IMR-90 (cell line): ENCODE results near the gene TP53BP1. TPM values are rescaled to one million over a fixed set of nuclear protein-coding genes. Genes with fewer than 3 reads are reported as not detected.
A peak's percentile ranks its signal among the peaks of the same experiment; 100 is the strongest.

Experiments used
- ATAC-seq: fragments of 200-7000 bp; cut with Tn5 transposase; 2 replicates; pipeline ENCODE4 v1.9.1; 2020; ENCODE audit warnings: low read depth, mild to moderate bottlenecking, moderate library complexity
- BruUV-seq: library from RNA; stranded (reverse); fragments of 400-500 nt; replicated peaks from 2 replicates; lab custom pipeline; 2021; lab: Mats Ljungman, UMichigan
- CTCF ChIA-PET: fragments of 300-600 bp; formaldehyde crosslinking; extraction: SDS; loops from one replicate; lab custom pipeline; 2021; ENCODE audit warnings: antibody characterized with exemption; lab: Yijun Ruan, JAX
- POLR2A ChIA-PET: fragments of 300-600 bp; sonication (Branson Sonifier 250); formaldehyde crosslinking; loops from one replicate; lab custom pipeline; 2022; ENCODE audit warnings: antibody characterized with exemption; ENCODE audit not compliant: unreplicated experiment; lab: Charles Lee
- DNase-seq: peaks from one replicate; pipeline ENCODE4 v3.0.0; 2013
- H2AFZ ChIP-seq: replicated peaks from 2 replicates; pipeline ENCODE3; 2013; ENCODE audit warnings: low read length, mild to moderate bottlenecking; ENCODE audit not compliant: poor library complexity
- H2AK5ac ChIP-seq: 2 replicates; pipeline ENCODE4 v1.6.1; 2013; ENCODE audit warnings: low read depth, low read length, inconsistent platforms
- H2AK9ac ChIP-seq: replicated peaks from 2 replicates; pipeline ENCODE3; 2013; ENCODE audit warnings: mild to moderate bottlenecking, low read depth, low read length, moderate library complexity; ENCODE audit not compliant: poor library complexity
- H2BK120ac ChIP-seq: 2 replicates; pipeline ENCODE4 v1.6.1; 2013; ENCODE audit warnings: low read depth, low read length, inconsistent platforms
- H2BK15ac ChIP-seq: 3 replicates; pipeline ENCODE4 v1.6.1; 2013; ENCODE audit warnings: low read depth, low read length, inconsistent platforms
- H2BK20ac ChIP-seq: 2 replicates; pipeline ENCODE4 v1.6.1; 2013; ENCODE audit warnings: low read depth, mild to moderate bottlenecking, inconsistent platforms, low read length, moderate library complexity
- H2BK5ac ChIP-seq: 2 replicates; pipeline ENCODE4 v1.6.1; 2013; ENCODE audit warnings: mild to moderate bottlenecking, low read depth, low read length, inconsistent platforms; ENCODE audit not compliant: poor library complexity, severe bottlenecking
- H3K14ac ChIP-seq: replicated peaks from 2 replicates; pipeline ENCODE4 v1.6.1; 2013; ENCODE audit warnings: low read depth, low read length, inconsistent platforms
- H3K18ac ChIP-seq: 2 replicates; pipeline ENCODE4 v1.6.1; 2013; ENCODE audit warnings: low read depth, low read length, control low read depth
- H3K23ac ChIP-seq: 2 replicates; pipeline ENCODE4 v1.6.1; 2013; ENCODE audit warnings: low read depth, low read length, inconsistent platforms
- H3K27ac ChIP-seq: 2 replicates; pipeline ENCODE4 v1.5.1; 2013; ENCODE audit warnings: mild to moderate bottlenecking, control low read depth, low read length; ENCODE audit not compliant: insufficient read depth
- H3K27me3 ChIP-seq: 2 replicates; pipeline ENCODE4 v1.6.1; 2013; ENCODE audit warnings: low read length; ENCODE audit not compliant: control insufficient read depth, insufficient read depth
- H3K36me3 ChIP-seq: 2 replicates; pipeline ENCODE4 v1.6.1; 2013; ENCODE audit warnings: low read length, mixed read lengths; ENCODE audit not compliant: control insufficient read depth, insufficient read depth
- H3K4ac ChIP-seq: 2 replicates; pipeline ENCODE4 v1.6.1; 2013; ENCODE audit warnings: low read depth, low read length, inconsistent platforms
- H3K4me1 ChIP-seq: 2 replicates; pipeline ENCODE4 v1.6.1; 2013; ENCODE audit warnings: low read length, mixed read lengths; ENCODE audit not compliant: control insufficient read depth, insufficient read depth
- H3K4me2 ChIP-seq: 2 replicates; pipeline ENCODE4 v1.6.1; 2013; ENCODE audit warnings: low read depth, mild to moderate bottlenecking, control low read depth, low read length, moderate library complexity
- H3K4me3 ChIP-seq: 2 replicates; pipeline ENCODE4 v1.5.1; 2013; ENCODE audit warnings: low read depth, mild to moderate bottlenecking, control low read depth, low read length, moderate library complexity; ENCODE audit not compliant: insufficient read depth
- H3K56ac ChIP-seq: 2 replicates; pipeline ENCODE4 v1.6.1; 2013; ENCODE audit warnings: low read length, inconsistent platforms; ENCODE audit not compliant: insufficient read depth; ENCODE audit errors: extremely low read depth
- H3K79me1 ChIP-seq, 2 experiments: 2 replicates each; pipeline ENCODE4 v1.6.1; 2013; ENCODE audit warnings: low read length in 2 of 2, inconsistent platforms in 1 of 2, low read depth in 1 of 2
- H3K9ac ChIP-seq: 2 replicates; pipeline ENCODE4 v1.6.1; 2013; ENCODE audit warnings: low read depth, low read length, control low read depth
- H3K9me1 ChIP-seq: 2 replicates; pipeline ENCODE4 v1.6.1; 2013; ENCODE audit warnings: low read length, inconsistent platforms; ENCODE audit not compliant: insufficient read depth
- H3K9me3 ChIP-seq: 2 replicates; pipeline ENCODE4 v1.6.1; 2013; ENCODE audit warnings: low read length; ENCODE audit not compliant: control insufficient read depth, insufficient read depth
- H4K20me1 ChIP-seq: 2 replicates; pipeline ENCODE4 v1.6.1; 2013; ENCODE audit warnings: low read length, inconsistent platforms; ENCODE audit not compliant: insufficient read depth
- H4K5ac ChIP-seq: 2 replicates; pipeline ENCODE4 v1.6.1; 2013; ENCODE audit warnings: mild to moderate bottlenecking, low read depth, low read length, control low read depth
- H4K8ac ChIP-seq, 2 experiments: 2 replicates each; pipeline ENCODE4 v1.6.1; 2013; ENCODE audit warnings: low read depth in 2 of 2, low read length in 2 of 2, control low read depth in 1 of 2, inconsistent platforms in 1 of 2
- H4K91ac ChIP-seq: 2 replicates; pipeline ENCODE4 v1.6.1; 2013; ENCODE audit warnings: low read depth, low read length, inconsistent platforms; ENCODE audit not compliant: insufficient read depth
- BHLHE40 ChIP-seq: fragments of 150-350 bp; IDR thresholded peaks from 2 replicates; pipeline ENCODE4 v1.6.1; 2016; ENCODE audit warnings: mild to moderate bottlenecking, low read depth, low read length
- CEBPB ChIP-seq: IDR thresholded peaks from 2 replicates; pipeline ENCODE4 v1.6.1; 2012; ENCODE audit warnings: low read depth, low read length, improper control_type of control experiment
- CHD1 ChIP-seq: IDR thresholded peaks from 2 replicates; pipeline ENCODE4 v1.6.1; 2012; ENCODE audit warnings: low read depth, low read length, improper control_type of control experiment
- CTCF ChIP-seq: conservative IDR thresholded peaks from 2 replicates; pipeline ENCODE4 v1.5.1; 2012; ENCODE audit warnings: mild to moderate bottlenecking, low read depth, low read length, improper control_type of control experiment
- ELK1 ChIP-seq: fragments of 150-350 bp; IDR thresholded peaks from 2 replicates; pipeline ENCODE4 v1.6.1; 2016; ENCODE audit warnings: low read depth, mild to moderate bottlenecking, low read length, moderate library complexity, borderline replicate concordance
- FOS ChIP-seq: fragments of 150-350 bp; IDR thresholded peaks from 2 replicates; pipeline ENCODE4 v1.6.1; 2016; ENCODE audit warnings: low read depth, low read length
- MAFK ChIP-seq: IDR thresholded peaks from 2 replicates; pipeline ENCODE4 v1.6.1; 2012; ENCODE audit warnings: low read depth, low read length, improper control_type of control experiment
- MAZ ChIP-seq: IDR thresholded peaks from 2 replicates; pipeline ENCODE4 v1.6.1; 2012; ENCODE audit warnings: low read depth, mild to moderate bottlenecking, low read length, improper control_type of control experiment, moderate library complexity, borderline replicate concordance
- MXI1 ChIP-seq: IDR thresholded peaks from 2 replicates; pipeline ENCODE4 v1.6.1; 2012; ENCODE audit warnings: low read depth, mild to moderate bottlenecking, low read length, moderate library complexity, borderline replicate concordance
- NFE2L2 ChIP-seq: fragments of 150-350 bp; IDR thresholded peaks from 2 replicates; pipeline ENCODE4 v1.6.1; 2016; ENCODE audit warnings: low read depth, mild to moderate bottlenecking, low read length
- POLR2A ChIP-seq: IDR thresholded peaks from 2 replicates; pipeline ENCODE4 v1.6.1; 2012; ENCODE audit warnings: mild to moderate bottlenecking, low read depth, low read length
- RAD21 ChIP-seq: IDR thresholded peaks from 2 replicates; pipeline ENCODE4 v1.6.1; 2012; ENCODE audit warnings: low read length, improper control_type of control experiment
- RFX5 ChIP-seq: IDR thresholded peaks from 2 replicates; pipeline ENCODE4 v1.8.0; 2012; ENCODE audit warnings: low read depth, mild to moderate bottlenecking, low read length, moderate library complexity
- SMC3 ChIP-seq: fragments of 150-350 bp; IDR thresholded peaks from 2 replicates; pipeline ENCODE4 v1.6.1; 2016; ENCODE audit warnings: low read depth, mild to moderate bottlenecking, antibody characterized with exemption, low read length, moderate library complexity
- USF2 ChIP-seq: fragments of 150-350 bp; IDR thresholded peaks from 2 replicates; pipeline ENCODE4 v1.6.1; 2017; ENCODE audit warnings: mild to moderate bottlenecking, antibody characterized with exemption, low read length, low read depth
- WGBS, 2 experiments: methylation state at CpG; one replicate each; pipeline versions ENCODE4 v1.1.5 to v1.1.7; 2013; ENCODE audit warnings: missing lambda C conversion rate in 2 of 2; ENCODE audit not compliant: insufficient read length in 1 of 2; ENCODE audit errors: extremely low coverage in 2 of 2; 5-methylcytosine and 5-hydroxymethylcytosine counted together
- dilution Hi-C: fragments of 300-500 bp; cut with HindIII; formaldehyde crosslinking; loops from one replicate; pipeline ENCODE4 v1.14.3; 2018; ENCODE audit warnings: low sequenced_read_pairs; ENCODE audit not compliant: unreplicated experiment
- in situ Hi-C: fragments of 300-500 bp; cut with MboI; formaldehyde crosslinking; loops from 3 replicates; pipeline ENCODE4 v1.14.3; 2019; ENCODE audit warnings: low sequenced_read_pairs, inconsistent platforms, mixed read lengths
- intact Hi-C: fragments of 100-400 bp; cut with micrococcal nuclease; formaldehyde crosslinking; loops from 2 replicates; pipeline ENCODE4 v1.10.0; 2022
- polyA plus RNA-seq, 3 experiments: library from polyadenylated mRNA; depleted of rRNA; stranded (reverse); fragments of >200 nt; gene quantifications; 2 replicates each; pipeline ENCODE4 v1.2.3, GENCODE V29; 2012; ENCODE audit warnings: low replicate concordance in 1 of 3
- total RNA-seq: library from RNA; depleted of rRNA; stranded (reverse); fragments of >200 nt; gene quantifications from 2 replicates; pipeline ENCODE4 v1.2.3, GENCODE V29; 2012

The TP53BP1 gene
- total and polyA plus RNA-seq, 2 of the 4 experiments (the other 2 are of a cell fraction): 36.3 to 64.5 TPM

GRCh38 chr15:43527802-43528541 lies 35.0 kb upstream of the TP53BP1 start:
- Histone ChIP-seq H3K4me1 (peaks cover 3% of the 10 kb centered on the region), H2BK120ac (no peak overlapping the region), H3K56ac (no peak overlapping the region), H2BK15ac (no peak overlapping the region), H3K79me1 (peaks cover 4 to 53% of the 10 kb centered on the region in 2 experiments), H3K18ac (no peak overlapping the region), H3K14ac (no peak overlapping the region), H3K4me3 (no peak overlapping the region), H3K9me1 (peaks cover 29% of the 10 kb centered on the region), H2BK5ac (no peak overlapping the region), H4K20me1 (peaks cover 37% of the 10 kb centered on the region), H2AK5ac (no peak overlapping the region), H2AFZ (no peak overlapping the region), H3K36me3 (peaks cover 50% of the 10 kb centered on the region), H4K5ac (no peak overlapping the region), H3K9me3 (no peaks in the 10 kb centered on the region), H4K8ac (no peak overlapping the region), H2AK9ac (no peak overlapping the region), H3K27ac (no peak overlapping the region), H3K27me3 (no peaks in the 10 kb centered on the region), H2BK20ac (no peak overlapping the region), H3K23ac (no peak overlapping the region), H3K4me2 (no peak overlapping the region), H3K4ac (no peak overlapping the region), H4K91ac (no peak overlapping the region), H3K9ac (no peak overlapping the region)
- DNase-seq (no peak), ATAC-seq (peak; percentile 4; the same call in 1 of the 2 replicates)
- dilution Hi-C loops (no loop called here), intact Hi-C loops (no loop called here), in situ Hi-C loops (no loop called here)
- no TSS peak for BruUV-seq
- ChIA-PET CTCF (no interaction called here), POLR2A (no interaction called here)
- TF ChIP-seq CTCF (no peak), RFX5 (no peak), CEBPB (no peak), POLR2A (no peak), FOS (no peak), MXI1 (no peak), BHLHE40 (no peak), ELK1 (no peak), NFE2L2 (no peak), MAZ (no peak), SMC3 (no peak), CHD1 (no peak), USF2 (no peak), MAFK (no peak), RAD21 (no peak)
- 100% methylated on average over 4 of the region's 12 CpGs; no CpG with 5 or more reads in 1 of the 2 experiments for WGBS, 2 experiments
